ENCODE measurements around the gene TMC8.

TMC8 gene

DNA sequence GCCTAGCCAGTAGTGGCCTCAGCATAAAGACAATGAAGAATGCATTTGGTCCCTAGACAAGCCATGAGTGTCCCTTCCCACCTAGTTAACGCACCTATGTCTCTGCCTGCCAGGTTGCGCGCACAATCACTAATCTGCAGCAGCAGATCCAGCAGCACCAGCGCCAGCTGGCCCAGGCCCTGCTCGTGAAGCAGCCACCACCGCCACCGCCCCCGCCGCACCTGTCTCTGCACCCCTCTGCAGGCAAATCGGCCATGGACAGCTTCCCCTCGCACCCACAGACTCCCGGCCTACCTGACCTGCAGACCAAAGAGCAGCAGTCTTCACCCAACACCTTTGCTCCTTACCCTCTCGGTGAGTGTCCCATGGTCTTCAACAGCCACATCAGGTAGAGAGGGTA, 43.8 kb upstream of the TMC8 start:
- Histone ChIP-seq H3K27me3 (ENCODE audit: insufficient read depth, low read length) (no peaks in the 10 kb centered on the region), H2AFZ (ENCODE audit: low read length) (no peak overlapping the region), H3K9me2 (ENCODE audit: low read depth, low read length) (no peaks in the 10 kb centered on the region), H3K27ac (ENCODE audit: low read depth, low read length, poor library complexity, severe bottlenecking) (no peak overlapping the region), H3K4me1 (ENCODE audit: insufficient read depth, low read length, severe bottlenecking) (no peaks in the 10 kb centered on the region), H4K20me1 (ENCODE audit: insufficient read depth, low read length) (no peaks in the 10 kb centered on the region), H3K9me3 (ENCODE audit: low read length) (no peaks in the 10 kb centered on the region), H3K4me3 (ENCODE audit: low read depth, low read length, poor library complexity, severe bottlenecking) (no peak overlapping the region), H3F3A (ENCODE audit: insufficient read depth, low read length) (no peaks in the 10 kb centered on the region), H3K4me2 (ENCODE audit: low read length) (no peak overlapping the region), H3K79me2 (ENCODE audit: insufficient read depth, low read length) (no peaks in the 10 kb centered on the region), H3K36me3 (ENCODE audit: insufficient read depth, low read length) (peaks cover 14% of the 10 kb centered on the region; the same call in 1 of the 2 replicates), H3K9ac (ENCODE audit: low read length) (no peak overlapping the region)
- no peak for TF ChIP-seq EZH2 (IDR thresholded peaks at IDR 0.05; ENCODE audit: borderline replicate concordance, low read length)
- TF ChIP-seq, protein P1, sequence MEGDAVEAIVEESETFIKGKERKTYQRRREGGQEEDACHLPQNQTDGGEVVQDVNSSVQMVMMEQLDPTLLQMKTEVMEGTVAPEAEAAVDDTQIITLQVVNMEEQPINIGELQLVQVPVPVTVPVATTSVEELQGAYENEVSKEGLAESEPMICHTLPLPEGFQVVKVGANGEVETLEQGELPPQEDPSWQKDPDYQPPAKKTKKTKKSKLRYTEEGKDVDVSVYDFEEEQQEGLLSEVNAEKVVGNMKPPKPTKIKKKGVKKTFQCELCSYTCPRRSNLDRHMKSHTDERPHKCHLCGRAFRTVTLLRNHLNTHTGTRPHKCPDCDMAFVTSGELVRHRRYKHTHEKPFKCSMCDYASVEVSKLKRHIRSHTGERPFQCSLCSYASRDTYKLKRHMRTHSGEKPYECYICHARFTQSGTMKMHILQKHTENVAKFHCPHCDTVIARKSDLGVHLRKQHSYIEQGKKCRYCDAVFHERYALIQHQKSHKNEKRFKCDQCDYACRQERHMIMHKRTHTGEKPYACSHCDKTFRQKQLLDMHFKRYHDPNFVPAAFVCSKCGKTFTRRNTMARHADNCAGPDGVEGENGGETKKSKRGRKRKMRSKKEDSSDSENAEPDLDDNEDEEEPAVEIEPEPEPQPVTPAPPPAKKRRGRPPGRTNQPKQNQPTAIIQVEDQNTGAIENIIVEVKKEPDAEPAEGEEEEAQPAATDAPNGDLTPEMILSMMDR (IDR thresholded peaks at IDR 0.05; ENCODE audit: low read length), result no peak

DNA sequence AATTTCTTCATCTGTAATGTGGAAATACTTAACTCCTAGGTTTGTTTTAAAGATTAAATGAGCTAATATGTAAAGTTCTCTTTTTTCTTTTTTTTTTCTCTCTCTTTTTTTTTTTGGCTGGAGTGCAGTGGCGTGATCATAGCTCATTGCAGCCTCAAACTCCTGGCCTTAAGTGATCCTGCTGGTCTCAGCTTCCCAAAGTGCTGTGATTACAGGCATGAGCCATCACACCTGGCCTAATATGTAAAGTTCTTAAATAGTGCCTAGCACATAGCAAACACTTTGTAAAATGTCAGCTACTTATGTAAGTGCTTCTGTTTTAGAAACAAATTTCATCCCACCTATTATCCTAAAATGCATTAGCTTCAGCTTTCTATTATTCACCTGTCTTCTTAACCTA, 42.0 kb upstream of the TMC8 start:
- Histone ChIP-seq H3K4me2 (ENCODE audit: low read length) (no peak overlapping the region), H3K27ac (ENCODE audit: low read depth, low read length, poor library complexity, severe bottlenecking) (no peak overlapping the region), H3K9me2 (ENCODE audit: low read depth, low read length) (no peaks in the 10 kb centered on the region), H3K36me3 (ENCODE audit: insufficient read depth, low read length) (peaks cover 18% of the 10 kb centered on the region; the same call in 1 of the 2 replicates), H3K4me3 (ENCODE audit: low read depth, low read length, poor library complexity, severe bottlenecking) (no peak overlapping the region), H3K9ac (ENCODE audit: low read length) (no peak overlapping the region), H4K20me1 (ENCODE audit: insufficient read depth, low read length) (no peaks in the 10 kb centered on the region), H3F3A (ENCODE audit: insufficient read depth, low read length) (no peaks in the 10 kb centered on the region), H3K79me2 (ENCODE audit: insufficient read depth, low read length) (no peaks in the 10 kb centered on the region), H3K27me3 (ENCODE audit: insufficient read depth, low read length) (no peaks in the 10 kb centered on the region), H3K9me3 (ENCODE audit: low read length) (no peaks in the 10 kb centered on the region), H3K4me1 (ENCODE audit: insufficient read depth, low read length, severe bottlenecking) (no peaks in the 10 kb centered on the region), H2AFZ (ENCODE audit: low read length) (no peak overlapping the region)
- TF ChIP-seq, protein P1 (IDR thresholded peaks at IDR 0.05; ENCODE audit: low read length), result no peak
- no peak for TF ChIP-seq EZH2 (IDR thresholded peaks at IDR 0.05; ENCODE audit: borderline replicate concordance, low read length)

DNA sequence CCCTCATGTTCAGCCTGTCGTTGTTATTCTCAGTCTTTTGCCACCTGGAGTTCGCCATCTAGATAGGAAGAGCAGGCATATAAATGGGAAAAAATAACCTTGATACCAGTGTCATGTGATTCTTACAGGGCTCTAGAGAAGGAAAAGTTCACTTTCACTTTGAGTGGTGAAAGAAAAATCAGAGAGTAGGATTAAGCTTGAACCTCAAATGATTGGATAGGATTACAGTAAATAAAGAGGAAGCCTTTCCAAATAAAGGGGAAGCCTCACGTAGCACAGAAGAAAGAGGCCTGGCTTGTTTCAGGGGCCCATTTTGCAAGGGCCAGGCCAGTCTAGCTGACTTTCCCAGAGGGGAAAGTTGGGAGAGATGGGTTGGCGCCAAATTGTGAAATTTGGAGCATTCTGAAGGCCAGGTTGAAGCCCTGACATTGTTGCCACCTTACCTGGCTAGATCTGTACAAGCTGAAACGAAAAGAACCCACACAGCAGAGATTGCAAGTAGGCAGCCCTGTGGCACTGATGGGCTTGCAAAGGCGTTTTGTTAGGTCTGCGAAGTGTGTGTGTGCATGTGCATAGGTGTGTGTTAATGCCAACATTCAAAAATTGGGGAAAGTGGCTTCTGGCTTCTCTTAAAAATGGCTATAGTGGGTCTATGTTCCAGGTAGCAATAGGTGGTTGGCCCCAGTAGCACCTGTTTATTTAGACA, 40.8 kb upstream of the TMC8 start:
- H3K4me2 ChIP-seq (ENCODE audit: low read length), result no peak overlapping the region
- H3K36me3 ChIP-seq (ENCODE audit: insufficient read depth, low read length), result peaks cover 20% of the 10 kb centered on the region; the same call in 1 of the 2 replicates

More for the DNA sequence above, 40.8 kb upstream of the TMC8 start:
- Histone ChIP-seq H3K9ac (ENCODE audit: low read length) (no peak overlapping the region), H3F3A (ENCODE audit: insufficient read depth, low read length) (no peaks in the 10 kb centered on the region), H3K9me2 (ENCODE audit: low read depth, low read length) (no peaks in the 10 kb centered on the region), H3K4me3 (ENCODE audit: low read depth, low read length, poor library complexity, severe bottlenecking) (no peak overlapping the region), H3K27me3 (ENCODE audit: insufficient read depth, low read length) (no peaks in the 10 kb centered on the region), H3K27ac (ENCODE audit: low read depth, low read length, poor library complexity, severe bottlenecking) (no peak overlapping the region), H3K79me2 (ENCODE audit: insufficient read depth, low read length) (no peaks in the 10 kb centered on the region), H4K20me1 (ENCODE audit: insufficient read depth, low read length) (no peaks in the 10 kb centered on the region), H2AFZ (ENCODE audit: low read length) (no peak overlapping the region), H3K4me1 (ENCODE audit: insufficient read depth, low read length, severe bottlenecking) (no peaks in the 10 kb centered on the region), H3K9me3 (ENCODE audit: low read length) (no peaks in the 10 kb centered on the region)
- TF ChIP-seq, protein P1 (IDR thresholded peaks at IDR 0.05; ENCODE audit: low read length), result no peak
- TF ChIP-seq EZH2 (IDR thresholded peaks at IDR 0.05; ENCODE audit: borderline replicate concordance, low read length), result no peak

Measured in OCI-LY1 (cell line).